Parathyroid adenoma (tissue), 2 donors: ENCODE results near the gene EXOSC9.
A peak's percentile ranks its signal among the peaks of the same experiment; 100 is the strongest.

Source experiments
- H2AFZ ChIP-seq: fragments of 300-600 bp; sonication (generic); one replicate; pipeline ENCODE4 v1.7.0; 2017; ENCODE audit warnings: antibody characterized with exemption, mild to moderate bottlenecking
- H3K27ac ChIP-seq: fragments of 300-600 bp; sonication (generic); one replicate; pipeline ENCODE4 v1.7.0; 2017
- H3K27me3 ChIP-seq: fragments of 300-600 bp; sonication (generic); one replicate; pipeline ENCODE4 v1.7.0; 2017; ENCODE audit warnings: low read length; ENCODE audit not compliant: control insufficient read depth, insufficient read depth
- H3K36me3 ChIP-seq: fragments of 300-600 bp; sonication (generic); one replicate; pipeline ENCODE4 v1.7.0; 2017; ENCODE audit warnings: low read length; ENCODE audit not compliant: control insufficient read depth, insufficient read depth
- H3K4me1 ChIP-seq: fragments of 300-600 bp; sonication (generic); one replicate; pipeline ENCODE4 v1.7.0; 2017; ENCODE audit warnings: control low read depth
- H3K4me2 ChIP-seq: fragments of 300-600 bp; sonication (generic); one replicate; pipeline ENCODE4 v1.7.0; 2017; ENCODE audit warnings: low read length
- H3K4me3 ChIP-seq: fragments of 300-600 bp; sonication (generic); one replicate; pipeline ENCODE4 v1.7.0; 2017; ENCODE audit warnings: low read depth, low read length
- H3K79me2 ChIP-seq: fragments of 300-600 bp; sonication (generic); one replicate; pipeline ENCODE4 v1.7.0; 2017; ENCODE audit warnings: control low read depth
- H3K9ac ChIP-seq: fragments of 300-600 bp; sonication (generic); one replicate; pipeline ENCODE4 v1.7.0; 2017; ENCODE audit warnings: mild to moderate bottlenecking
- H3K9me3 ChIP-seq: fragments of 300-600 bp; sonication (generic); one replicate; pipeline ENCODE4 v1.7.0; 2017; ENCODE audit warnings: low read length; ENCODE audit not compliant: control insufficient read depth
- CTCF ChIP-seq: fragments of 300-600 bp; sonication (generic); IDR thresholded peaks from one replicate; pipeline ENCODE4 v1.7.0; 2017; ENCODE audit warnings: antibody characterized with exemption, mild to moderate bottlenecking
- donor health status: primary hyperparathyroidism.

EXOSC9 gene

GRCh38 chr4:121771869-121772268, 29.3 kb upstream of the EXOSC9 start:
- H3K27ac ChIP-seq, result no peak overlapping the region
- no peaks in the 10 kb centered on the region for H3K79me2 ChIP-seq
- no peaks in the 10 kb centered on the region for H3K36me3 ChIP-seq
- no peak overlapping the region for H2AFZ ChIP-seq
- H3K9ac ChIP-seq, result no peak overlapping the region
- no peaks in the 10 kb centered on the region for H3K9me3 ChIP-seq
- TF ChIP-seq CTCF, result no peak
- H3K4me2 ChIP-seq, result no peak overlapping the region
- no peak overlapping the region for H3K4me3 ChIP-seq
- no peaks in the 10 kb centered on the region for H3K4me1 ChIP-seq
- H3K27me3 ChIP-seq, result no peaks in the 10 kb centered on the region

- no peaks in the 10 kb centered on the region for H3K27me3 ChIP-seq
- no peaks in the 10 kb centered on the region for H3K36me3 ChIP-seq
- H2AFZ ChIP-seq, result no peak overlapping the region
- TF ChIP-seq CTCF, result no peak
- no peaks in the 10 kb centered on the region for H3K9me3 ChIP-seq
- no peak overlapping the region for H3K4me2 ChIP-seq
- no peak overlapping the region for H3K9ac ChIP-seq
- no peaks in the 10 kb centered on the region for H3K4me1 ChIP-seq
- H3K27ac ChIP-seq, result no peak overlapping the region
- no peaks in the 10 kb centered on the region for H3K79me2 ChIP-seq
- H3K4me3 ChIP-seq, result no peak overlapping the region
These were observed 27.2 kb upstream of the EXOSC9 start for GRCh38 chr4:121773883-121774282.

GRCh38 chr4:121776610-121777401, 24.3 kb upstream of the EXOSC9 start:
- no peaks in the 10 kb centered on the region for H3K36me3 ChIP-seq
- no peak overlapping the region for H3K9ac ChIP-seq
- H2AFZ ChIP-seq, result no peak overlapping the region
- no peaks in the 10 kb centered on the region for H3K27me3 ChIP-seq
- H3K27ac ChIP-seq, result no peak overlapping the region
- no peak overlapping the region for H3K4me3 ChIP-seq
- no peak for TF ChIP-seq CTCF
- H3K4me1 ChIP-seq, result no peaks in the 10 kb centered on the region
- no peak overlapping the region for H3K4me2 ChIP-seq
- no peaks in the 10 kb centered on the region for H3K79me2 ChIP-seq
- H3K9me3 ChIP-seq, result no peaks in the 10 kb centered on the region

GRCh38 chr4:121777625-121778024, 23.5 kb upstream of the EXOSC9 start:
- H3K79me2 ChIP-seq, result no peaks in the 10 kb centered on the region
- no peak overlapping the region for H3K4me2 ChIP-seq
- no peak for TF ChIP-seq CTCF
- no peak overlapping the region for H3K9ac ChIP-seq
- H3K4me1 ChIP-seq, result no peaks in the 10 kb centered on the region
- H2AFZ ChIP-seq, result peak overlapping the region; percentile 56
- H3K27me3 ChIP-seq, result no peaks in the 10 kb centered on the region
- no peak overlapping the region for H3K27ac ChIP-seq
- H3K4me3 ChIP-seq, result no peak overlapping the region
- no peaks in the 10 kb centered on the region for H3K36me3 ChIP-seq
- no peaks in the 10 kb centered on the region for H3K9me3 ChIP-seq
